Common myeloid progenitor, CD34-positive (primary cell): ENCODE measurements around the gene HBP1.

ENCODE experiments used
- CTCF ChIA-PET: fragments of 350-600 bp; sonication (Branson Sonifier 250); formaldehyde crosslinking; loops from one replicate; lab custom pipeline; 2021; ENCODE audit warnings: antibody characterized with exemption; lab: Charles Lee
- POLR2A ChIA-PET: fragments of 350-600 bp; sonication (Branson Sonifier 250); formaldehyde crosslinking; loops from one replicate; lab custom pipeline; 2021; ENCODE audit warnings: antibody characterized with exemption; lab: Charles Lee
- DNase-seq, 3 donors: peaks; one replicate each; pipeline versions ENCODE4 v3.0.0 to v3.0.0-alpha.2; 2013
- H3K27ac ChIP-seq, 2 experiments: 1 replicate in 1 of 2; 2 replicates in 1 of 2; pipeline ENCODE4 v1.7.0; 2013; ENCODE audit warnings: inconsistent platforms in 2 of 2, low read length in 2 of 2, mild to moderate bottlenecking in 2 of 2, low read depth in 1 of 2, moderate library complexity in 1 of 2; ENCODE audit not compliant: severe bottlenecking in 2 of 2, insufficient read depth in 1 of 2, poor library complexity in 1 of 2
- H3K27me3 ChIP-seq, 5 experiments: replicated peaks in 2 of 5; 1 replicate in 3 of 5; 2 replicates in 2 of 5; pipeline versions ENCODE4 v1.6.1 to v1.7.0; 2013; ENCODE audit warnings: low read length in 4 of 5, mild to moderate bottlenecking in 2 of 5, moderate library complexity in 2 of 5, inconsistent platforms in 1 of 5; ENCODE audit not compliant: insufficient read depth in 5 of 5, control insufficient read depth in 4 of 5
- H3K36me3 ChIP-seq, 4 experiments: 1 replicate in 2 of 4; 2 replicates in 2 of 4; pipeline versions ENCODE4 v1.6.1 to v1.7.0; 2013; ENCODE audit warnings: low read length in 3 of 4, control low read depth in 1 of 4, mild to moderate bottlenecking in 1 of 4; ENCODE audit not compliant: control insufficient read depth in 4 of 4, insufficient read depth in 4 of 4
- H3K4me1 ChIP-seq, 4 experiments: 1 replicate in 3 of 4; 2 replicates in 1 of 4; pipeline versions ENCODE4 v1.6.1 to v1.7.1; 2013; ENCODE audit warnings: low read length in 3 of 4, mild to moderate bottlenecking in 3 of 4, control low read depth in 1 of 4, inconsistent platforms in 1 of 4, moderate library complexity in 1 of 4; ENCODE audit not compliant: control insufficient read depth in 4 of 4, insufficient read depth in 4 of 4; ENCODE audit errors: control extremely low read depth in 1 of 4
- H3K4me3 ChIP-seq, 7 experiments: 1 replicate in 4 of 7; 2 replicates in 3 of 7; pipeline versions ENCODE4 v1.5.1 to v1.7.0; 2013; ENCODE audit warnings: mild to moderate bottlenecking in 7 of 7, low read length in 6 of 7, moderate library complexity in 6 of 7, inconsistent platforms in 2 of 7, low read depth in 2 of 7, control low read depth in 1 of 7; ENCODE audit not compliant: insufficient read depth in 4 of 7, control insufficient read depth in 1 of 7; ENCODE audit errors: extremely low read depth in 1 of 7
- H3K9me3 ChIP-seq, 5 experiments: 1 replicate in 4 of 5; 2 replicates in 1 of 5; pipeline versions ENCODE4 v1.6.1 to v1.7.1; 2013; ENCODE audit warnings: low read length in 4 of 5, mild to moderate bottlenecking in 2 of 5, inconsistent platforms in 1 of 5, low read depth in 1 of 5, moderate library complexity in 1 of 5; ENCODE audit not compliant: control insufficient read depth in 4 of 5, insufficient read depth in 2 of 5; ENCODE audit errors: control extremely low read depth in 1 of 5
- WGBS: methylation state at CpG from one replicate; pipeline ENCODE4 v1.1.5; 2013; ENCODE audit not compliant: insufficient coverage; 5-methylcytosine and 5-hydroxymethylcytosine counted together

The HBP1 gene

DNA sequence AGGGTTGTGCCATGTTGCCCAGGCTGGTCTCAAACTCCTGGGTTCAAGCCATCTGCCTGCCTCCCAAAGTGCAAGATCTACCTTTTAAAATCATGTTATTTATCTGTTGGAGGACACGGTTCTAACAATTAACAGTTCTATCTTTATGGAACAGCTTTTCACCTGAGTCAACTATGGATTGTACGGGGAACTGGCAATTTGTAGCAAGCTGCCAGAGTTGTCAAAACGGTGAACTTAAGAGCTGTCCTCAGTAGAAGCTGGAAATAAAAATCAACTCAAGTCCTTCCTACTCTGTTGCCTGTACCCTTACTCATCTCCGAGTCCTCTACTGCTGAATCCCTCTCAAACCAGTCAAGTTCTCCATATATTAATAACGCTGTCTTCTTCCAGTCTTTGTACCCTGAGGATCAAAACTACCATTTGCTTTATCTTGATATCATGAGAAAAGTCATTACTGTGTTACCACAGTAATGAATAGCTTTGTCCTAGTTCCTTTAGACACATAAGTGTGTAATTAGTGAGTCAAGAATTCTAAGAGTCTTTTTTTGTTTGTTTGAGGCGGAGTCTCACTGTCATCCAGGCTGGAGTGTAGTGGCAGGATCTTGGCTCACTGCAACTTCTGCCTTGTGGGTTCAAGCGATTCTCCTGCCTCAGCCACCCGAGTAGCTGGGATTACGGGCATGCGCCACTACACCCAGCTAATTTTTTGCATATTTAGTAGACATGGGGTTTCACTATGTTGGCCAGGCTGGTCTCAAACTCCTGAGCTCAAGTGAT, 28.2 kb downstream of the HBP1 start:
- Histone ChIP-seq H3K36me3 (peaks cover 25 to 74% (median 53%) of the 10 kb centered on the region in 4 experiments), H3K27ac (no peak overlapping the region), H3K9me3 (no peaks in the 10 kb centered on the region), H3K4me1 (peaks cover 0 to 2% (median 0%) of the 10 kb centered on the region in 4 experiments), H3K4me3 (no peak overlapping the region), H3K27me3 (no peaks in the 10 kb centered on the region)
- ChIA-PET CTCF (no interaction called here), POLR2A (no interaction called here)
- 92% methylated on average over 4 of the region's 10 CpGs for WGBS
- no peak for DNase-seq

DNA sequence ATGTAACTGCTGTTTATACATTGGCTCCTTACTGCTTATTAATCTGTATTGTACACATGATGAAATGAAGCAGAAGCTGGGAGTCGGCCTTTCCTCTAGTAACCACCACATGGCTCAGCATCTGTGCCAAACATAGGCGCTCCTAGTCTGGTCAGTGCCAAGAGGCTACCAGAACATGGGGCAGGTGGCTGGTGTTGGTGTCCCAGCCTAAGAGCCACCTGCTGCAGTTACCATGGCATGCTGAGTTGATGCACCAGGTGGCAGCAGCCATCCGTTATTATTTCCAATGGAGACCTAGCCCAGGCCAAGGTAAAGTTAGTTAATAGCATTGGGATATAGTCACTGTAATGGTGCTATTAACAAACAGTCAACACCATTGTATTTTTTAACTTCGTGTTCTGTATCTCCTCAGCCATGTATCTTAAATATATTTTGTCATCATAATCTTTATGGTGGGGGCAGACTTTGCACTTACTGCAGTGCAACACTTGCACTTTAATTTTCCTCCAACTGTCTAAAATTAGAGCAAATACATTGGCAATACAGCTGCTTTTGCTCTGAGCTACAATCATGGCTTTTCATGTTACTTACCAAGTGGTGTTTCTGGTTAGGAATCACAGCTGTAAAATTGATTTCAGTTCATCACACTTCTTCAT, 33.1 kb downstream of the HBP1 start:
- no peak overlapping the region for H3K27ac ChIP-seq
- WGBS, result 94% methylated on average over 2 of the region's 4 CpGs
- ChIA-PET CTCF (interaction anchor here (1.0 to 1.8 kb wide), 4 partner anchors 12 to 680 kb away, joined by 3 to 5 read pairs (median 4); no protein-coding TSS in a partner anchor), POLR2A (interaction anchor here (0.6 kb wide), 1 partner anchor 128 kb away, joined by 3 read pairs; no protein-coding TSS in a partner anchor)
- H3K36me3 ChIP-seq, result peaks cover 39 to 84% (median 60%) of the 10 kb centered on the region in 4 experiments
- H3K4me1 ChIP-seq, result no peaks in the 10 kb centered on the region
- no peaks in the 10 kb centered on the region for H3K9me3 ChIP-seq
- peak; percentile 26 to 68 (median 66) for DNase-seq
- H3K27me3 ChIP-seq, result no peaks in the 10 kb centered on the region
- H3K4me3 ChIP-seq, result no peak overlapping the region

DNA sequence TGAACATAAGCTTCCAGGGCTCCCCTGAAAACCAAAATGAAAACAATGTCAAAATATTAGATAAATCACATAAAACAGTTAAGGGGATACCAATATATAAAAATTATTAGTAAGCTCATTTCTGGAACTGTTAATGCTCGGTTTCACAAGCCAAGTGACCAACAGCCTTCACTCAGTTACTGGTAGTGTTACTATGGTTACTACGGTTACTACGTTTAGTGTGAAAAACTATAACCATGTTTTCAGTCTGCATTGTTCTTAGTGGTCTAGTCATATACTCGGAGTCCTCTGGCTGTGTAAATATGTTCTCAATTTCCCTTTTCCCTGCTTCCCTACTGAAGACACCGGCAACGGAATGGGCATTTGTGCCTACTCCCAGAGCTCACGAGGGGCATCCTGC, 34.8 kb downstream of the HBP1 start:
- Histone ChIP-seq H3K4me3 (no peak overlapping the region), H3K4me1 (no peaks in the 10 kb centered on the region), H3K36me3 (peaks cover 28 to 77% (median 55%) of the 10 kb centered on the region in 4 experiments), H3K27ac (no peak overlapping the region), H3K27me3 (no peaks in the 10 kb centered on the region), H3K9me3 (no peaks in the 10 kb centered on the region)
- DNase-seq, result no peak
- ChIA-PET CTCF (interaction anchor here (0.7 to 1.8 kb wide), 7 partner anchors 9 to 678 kb away, joined by 3 to 5 read pairs (median 3); no protein-coding TSS in a partner anchor), POLR2A (no interaction called here)
- WGBS, result 94% methylated on average over 7 of the region's 7 CpGs

DNA sequence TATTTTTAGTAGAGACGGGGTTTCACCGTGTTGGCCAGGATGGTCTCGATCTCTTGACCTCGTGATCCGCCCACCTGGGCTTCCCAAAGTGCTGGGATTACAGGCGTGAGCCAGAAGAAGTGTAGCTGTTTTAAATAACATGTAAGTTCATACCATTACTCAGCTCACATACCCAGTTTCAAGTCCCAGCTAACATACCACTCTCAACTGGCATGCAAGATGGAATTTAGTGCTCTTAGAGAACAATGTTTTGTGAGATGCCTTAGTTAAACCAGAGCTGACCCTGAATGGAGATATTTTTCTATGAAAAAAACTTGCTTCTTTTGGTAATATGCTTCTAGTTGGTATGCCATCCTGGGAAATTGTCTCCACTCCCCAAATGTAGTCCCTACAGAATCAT, 37.3 kb downstream of the HBP1 start:
- Histone ChIP-seq H3K9me3 (no peaks in the 10 kb centered on the region), H3K4me3 (no peak overlapping the region), H3K27me3 (no peaks in the 10 kb centered on the region), H3K27ac (no peak overlapping the region), H3K36me3 (peaks cover 24 to 77% (median 47%) of the 10 kb centered on the region in 4 experiments), H3K4me1 (no peaks in the 10 kb centered on the region)
- no CpG with 5 or more reads among the region's 6 CpGs for WGBS
- no peak for DNase-seq
- CTCF ChIA-PET, result interaction anchor here (0.9 to 2.4 kb wide), 3 partner anchors 8 to 673 kb away, joined by 3 to 7 read pairs (median 6); no protein-coding TSS in a partner anchor
- POLR2A ChIA-PET, result no interaction called here

DNA sequence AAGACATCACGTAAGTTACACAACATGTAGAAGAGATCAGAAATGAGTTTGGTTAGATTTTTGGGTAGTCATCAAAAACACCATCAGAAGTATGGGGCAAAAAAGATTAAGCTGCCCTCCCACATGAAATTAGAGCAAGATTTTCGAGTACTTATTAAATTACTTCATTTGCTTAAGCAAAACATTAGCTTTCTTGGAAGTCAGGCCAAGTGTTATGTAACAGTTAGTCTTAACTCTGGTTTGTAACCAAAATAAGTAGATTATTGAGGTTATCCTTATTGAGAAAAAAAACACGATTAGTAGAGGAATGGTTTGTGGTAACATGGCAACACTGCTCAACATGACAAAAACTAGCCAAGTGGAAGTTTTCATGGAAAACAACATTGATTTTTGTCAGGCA, 37.9 kb downstream of the HBP1 start:
- no peak for DNase-seq
- no peak overlapping the region for H3K27ac ChIP-seq
- H3K4me3 ChIP-seq, result no peak overlapping the region
- POLR2A ChIA-PET, result no interaction called here
- no peaks in the 10 kb centered on the region for H3K9me3 ChIP-seq
- WGBS, result 100% methylated on average over 2 of the region's 3 CpGs
- no peaks in the 10 kb centered on the region for H3K4me1 ChIP-seq
- H3K27me3 ChIP-seq, result no peaks in the 10 kb centered on the region
- peaks cover 24 to 73% (median 44%) of the 10 kb centered on the region in 4 experiments for H3K36me3 ChIP-seq
- CTCF ChIA-PET, result interaction anchor here (0.9 to 2.4 kb wide), 3 partner anchors 8 to 672 kb away, joined by 3 to 7 read pairs (median 6); no protein-coding TSS in a partner anchor

DNA sequence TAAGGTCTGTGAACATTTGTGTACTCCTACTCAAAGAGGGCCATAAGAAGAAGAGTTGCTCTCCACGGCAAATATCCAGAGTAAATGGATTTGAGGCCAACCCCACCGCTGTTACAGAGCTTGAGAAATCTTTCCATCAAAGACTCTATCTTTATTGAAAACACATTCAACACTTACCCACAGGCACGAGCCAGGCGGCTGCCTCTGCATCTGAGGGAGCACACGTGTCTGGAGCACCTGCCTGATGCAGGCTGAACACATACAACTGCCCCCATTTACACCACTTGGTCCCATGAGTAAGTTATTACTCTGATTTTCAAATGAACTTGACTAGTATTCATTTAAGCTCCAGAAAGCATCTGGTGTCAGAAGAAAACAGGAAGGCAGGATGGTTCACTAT, 38.7 kb downstream of the HBP1 start:
- WGBS, result 100% methylated on average over 5 of the region's 5 CpGs

More for the DNA sequence above, 38.7 kb downstream of the HBP1 start:
- Histone ChIP-seq H3K9me3 (no peaks in the 10 kb centered on the region), H3K36me3 (peaks cover 23 to 69% (median 38%) of the 10 kb centered on the region in 4 experiments), H3K4me1 (no peaks in the 10 kb centered on the region), H3K4me3 (no peak overlapping the region), H3K27ac (no peak overlapping the region), H3K27me3 (no peaks in the 10 kb centered on the region)
- ChIA-PET CTCF (interaction anchor here (1.1 kb wide), 1 partner anchor 10 kb away, joined by 4 read pairs; no protein-coding TSS in a partner anchor), POLR2A (no interaction called here)
- no peak for DNase-seq
